ENCODE measurements around the gene SLC25A30.

The SLC25A30 gene

DNA sequence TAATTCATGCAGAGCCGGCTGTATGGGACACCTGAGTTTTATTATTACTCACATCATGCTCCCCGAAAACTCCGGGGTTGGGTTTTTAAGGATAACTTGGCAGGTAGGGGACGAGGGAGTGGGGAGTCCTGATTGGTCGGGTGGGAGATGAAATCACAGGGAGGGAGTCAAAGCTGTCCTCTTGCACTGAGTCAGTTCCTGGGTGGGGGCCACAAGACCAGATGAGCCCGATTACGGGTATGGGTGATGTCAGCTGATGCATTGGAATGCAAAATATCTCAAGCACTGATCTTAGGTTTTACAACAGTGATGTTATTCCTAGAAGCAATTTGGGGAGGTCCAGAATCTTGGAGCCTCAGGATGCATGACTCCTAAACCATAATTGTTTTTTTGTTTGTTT lies 28.0 kb upstream of the SLC25A30 start:
- Histone ChIP-seq H3K4me3 (ENCODE audit: low read length) (no peak overlapping the region), H3K27ac (ENCODE audit: low read length) (no peak overlapping the region), H3K27me3 (replicated peaks; ENCODE audit: insufficient read depth, low read length) (no peaks in the 10 kb centered on the region), H3K4me1 (ENCODE audit: low read length) (0 out of 2 replicates have a peak, but pooled peaks cover 3% of the 10 kb centered on the region), H3K9me3 (replicated peaks; ENCODE audit: insufficient read depth, low read length) (no peaks in the 10 kb centered on the region), H3K9ac (ENCODE audit: low read length) (no peak overlapping the region), H3K9me2 (replicated peaks; ENCODE audit: insufficient read depth, low read length) (no peaks in the 10 kb centered on the region), H3F3A (ENCODE audit: insufficient read depth, low read length) (peaks cover 6% of the 10 kb centered on the region), H2AFZ (ENCODE audit: low read length) (no peak overlapping the region), H3K36me3 (replicated peaks; ENCODE audit: insufficient read depth, low read length) (no peaks in the 10 kb centered on the region), H3K79me2 (ENCODE audit: low read length) (no peaks in the 10 kb centered on the region), H3K4me2 (ENCODE audit: low read depth, low read length) (no peak overlapping the region), H4K20me1 (ENCODE audit: insufficient read depth, low read length) (no peaks in the 10 kb centered on the region)
- DNase-seq, result no peak
- TF ChIP-seq EZH2phosphoT487 (IDR thresholded peaks at IDR 0.05; ENCODE audit: low read length), result no peak
- TF ChIP-seq EZH2 (optimal IDR thresholded peaks at IDR 0.05; ENCODE audit: low read depth, low read length), result no peak
- TF ChIP-seq, protein P1, sequence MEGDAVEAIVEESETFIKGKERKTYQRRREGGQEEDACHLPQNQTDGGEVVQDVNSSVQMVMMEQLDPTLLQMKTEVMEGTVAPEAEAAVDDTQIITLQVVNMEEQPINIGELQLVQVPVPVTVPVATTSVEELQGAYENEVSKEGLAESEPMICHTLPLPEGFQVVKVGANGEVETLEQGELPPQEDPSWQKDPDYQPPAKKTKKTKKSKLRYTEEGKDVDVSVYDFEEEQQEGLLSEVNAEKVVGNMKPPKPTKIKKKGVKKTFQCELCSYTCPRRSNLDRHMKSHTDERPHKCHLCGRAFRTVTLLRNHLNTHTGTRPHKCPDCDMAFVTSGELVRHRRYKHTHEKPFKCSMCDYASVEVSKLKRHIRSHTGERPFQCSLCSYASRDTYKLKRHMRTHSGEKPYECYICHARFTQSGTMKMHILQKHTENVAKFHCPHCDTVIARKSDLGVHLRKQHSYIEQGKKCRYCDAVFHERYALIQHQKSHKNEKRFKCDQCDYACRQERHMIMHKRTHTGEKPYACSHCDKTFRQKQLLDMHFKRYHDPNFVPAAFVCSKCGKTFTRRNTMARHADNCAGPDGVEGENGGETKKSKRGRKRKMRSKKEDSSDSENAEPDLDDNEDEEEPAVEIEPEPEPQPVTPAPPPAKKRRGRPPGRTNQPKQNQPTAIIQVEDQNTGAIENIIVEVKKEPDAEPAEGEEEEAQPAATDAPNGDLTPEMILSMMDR (IDR thresholded peaks at IDR 0.05; ENCODE audit: low read length), result no peak

DNA sequence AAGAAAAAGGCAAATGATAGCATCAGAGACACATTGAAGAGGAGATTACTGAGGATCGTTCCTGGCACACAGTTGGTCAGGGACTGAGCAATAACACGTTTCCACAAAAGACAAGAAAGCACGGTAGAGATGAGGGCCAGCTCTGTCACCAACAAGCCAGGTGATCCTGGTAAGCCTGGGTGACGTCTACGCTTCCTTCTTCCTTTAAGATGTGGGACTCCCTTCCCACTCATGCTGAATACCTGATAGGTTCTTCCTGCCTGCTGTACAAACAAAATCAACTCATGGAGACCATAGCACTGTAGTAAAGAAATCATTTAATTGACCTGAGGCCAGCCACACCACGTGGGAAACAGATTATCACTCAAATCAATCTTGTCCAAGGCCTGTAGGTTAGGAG lies 26.9 kb upstream of the SLC25A30 start:
- Histone ChIP-seq H3K9ac (ENCODE audit: low read length) (no peak overlapping the region), H3K9me3 (replicated peaks; ENCODE audit: insufficient read depth, low read length) (no peaks in the 10 kb centered on the region), H3K4me2 (ENCODE audit: low read depth, low read length) (no peak overlapping the region), H3K4me1 (ENCODE audit: low read length) (0 out of 2 replicates have a peak, but pooled peaks cover 3% of the 10 kb centered on the region), H3K36me3 (replicated peaks; ENCODE audit: insufficient read depth, low read length) (no peaks in the 10 kb centered on the region), H3K9me2 (replicated peaks; ENCODE audit: insufficient read depth, low read length) (no peaks in the 10 kb centered on the region), H3K79me2 (ENCODE audit: low read length) (no peaks in the 10 kb centered on the region), H3K27ac (ENCODE audit: low read length) (no peak overlapping the region), H3K4me3 (ENCODE audit: low read length) (no peak overlapping the region), H2AFZ (ENCODE audit: low read length) (no peak overlapping the region), H3F3A (ENCODE audit: insufficient read depth, low read length) (peaks cover 6% of the 10 kb centered on the region), H4K20me1 (ENCODE audit: insufficient read depth, low read length) (no peaks in the 10 kb centered on the region), H3K27me3 (replicated peaks; ENCODE audit: insufficient read depth, low read length) (no peaks in the 10 kb centered on the region)
- no peak for DNase-seq
- TF ChIP-seq, protein P1 (IDR thresholded peaks at IDR 0.05; ENCODE audit: low read length), result no peak
- TF ChIP-seq EZH2 (optimal IDR thresholded peaks at IDR 0.05; ENCODE audit: low read depth, low read length) (no peak), EZH2phosphoT487 (IDR thresholded peaks at IDR 0.05; ENCODE audit: low read length) (no peak)

DNA sequence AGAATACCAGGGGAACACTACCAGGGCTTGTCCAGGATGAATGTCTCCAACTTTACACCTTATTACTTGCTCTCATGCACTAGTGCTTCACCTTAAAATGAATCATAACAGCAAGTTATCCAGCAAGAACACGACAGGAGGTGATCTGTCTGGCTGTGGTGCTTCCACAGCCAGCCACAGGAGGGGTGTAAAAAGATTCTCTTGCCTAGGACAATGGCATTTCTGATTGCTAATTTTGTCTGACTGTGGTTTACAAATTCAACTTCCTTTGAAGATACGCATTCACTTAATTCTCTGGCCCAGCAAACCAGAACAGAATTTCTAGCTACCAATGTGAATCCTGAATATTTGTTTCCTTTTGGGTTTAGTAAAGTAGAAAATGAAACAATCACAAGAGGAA lies 23.5 kb upstream of the SLC25A30 start:
- no peaks in the 10 kb centered on the region for H3K27me3 ChIP-seq (replicated peaks; ENCODE audit: insufficient read depth, low read length)
- no peak overlapping the region for H3K27ac ChIP-seq (ENCODE audit: low read length)
- no peaks in the 10 kb centered on the region for H3K79me2 ChIP-seq (ENCODE audit: low read length)
- no peaks in the 10 kb centered on the region for H3K9me3 ChIP-seq (replicated peaks; ENCODE audit: insufficient read depth, low read length)
- peak; percentile 42 for DNase-seq
- no peaks in the 10 kb centered on the region for H3K36me3 ChIP-seq (replicated peaks; ENCODE audit: insufficient read depth, low read length)
- H3F3A ChIP-seq (ENCODE audit: insufficient read depth, low read length), result peaks cover 6% of the 10 kb centered on the region
- H3K4me1 ChIP-seq (ENCODE audit: low read length), result 0 out of 2 replicates have a peak, but pooled peaks cover 3% of the 10 kb centered on the region
- no peaks in the 10 kb centered on the region for H4K20me1 ChIP-seq (ENCODE audit: insufficient read depth, low read length)
- peak overlapping the region; percentile 43; the same call in 1 of the 2 replicates for H3K4me2 ChIP-seq (ENCODE audit: low read depth, low read length)
- H3K4me3 ChIP-seq (ENCODE audit: low read length), result peak overlapping the region; percentile 31; the same call in 1 of the 2 replicates
- TF ChIP-seq, protein P1 (IDR thresholded peaks at IDR 0.05; ENCODE audit: low read length), result peak; percentile 34
- TF ChIP-seq EZH2 (optimal IDR thresholded peaks at IDR 0.05; ENCODE audit: low read depth, low read length), result no peak
- H3K9ac ChIP-seq (ENCODE audit: low read length), result no peak overlapping the region
- no peak overlapping the region for H2AFZ ChIP-seq (ENCODE audit: low read length)
- no peaks in the 10 kb centered on the region for H3K9me2 ChIP-seq (replicated peaks; ENCODE audit: insufficient read depth, low read length)

Data from MM.1S (cell line).